Kasumi-1 (cell line): ENCODE data around the gene OR1J2.

Experiments used
- DNase-seq, 2 experiments: peaks; one replicate each; lab custom pipeline; 2025; lab: John Stamatoyannopoulos, UW

The OR1J2 gene

GRCh38 chr9:122551371-122551770, 40.8 kb downstream of the OR1J2 start:
- DNase-seq: no peak

- DNase-seq: no peak
These were observed 42.2 kb downstream of the OR1J2 start, which contains the start of gene OR1N2 for GRCh38 chr9:122552812-122553211. OR1N2 (plus strand) TSS chr9:122553112; CDS start chr9:122553212, 100 bp downstream.
